Activated CD4-positive, alpha-beta T cell treated with anti-CD3 and anti-CD28 coated beads, Interleukin-2, amount 10 ng/mL, durations not matched to agents 24 days and 14 days (primary cell): ENCODE data around the gene SLC66A3. TPM values are rescaled to one million over a fixed set of nuclear protein-coding genes. Genes with fewer than 3 reads are reported as not detected.

Source experiments
- DNase-seq: peaks from one replicate; pipeline ENCODE4 v3.0.0; 2022
- H3K27ac Mint-ChIP-seq: one replicate; pipeline ENCODE4 v1.8.0; 2022; ENCODE audit warnings: mild to moderate bottlenecking, mixed read lengths
- H3K27me3 Mint-ChIP-seq: one replicate; pipeline ENCODE4 v1.8.0; 2022; ENCODE audit warnings: mixed read lengths
- H3K36me3 Mint-ChIP-seq: one replicate; pipeline ENCODE4 v1.8.0; 2022; ENCODE audit warnings: low read depth, mild to moderate bottlenecking, mixed read lengths
- H3K4me1 Mint-ChIP-seq: one replicate; pipeline ENCODE4 v1.8.0; 2021; ENCODE audit warnings: mixed read lengths
- H3K4me3 Mint-ChIP-seq: one replicate; pipeline ENCODE4 v1.8.0; 2022; ENCODE audit warnings: mild to moderate bottlenecking, moderate library complexity, mixed read lengths
- H3K9me3 Mint-ChIP-seq: one replicate; pipeline ENCODE4 v1.8.0; 2021; ENCODE audit warnings: mixed read lengths
- intact Hi-C: fragments of 100-400 bp; cut with micrococcal nuclease; formaldehyde crosslinking; loops from one replicate; pipeline ENCODE4 v1.15.1; 2023
- total RNA-seq: library from RNA; stranded (reverse); gene quantifications from 2 replicates; pipeline ENCODE4 v1.2.3, GENCODE V29; 2022

SLC66A3 gene
- total RNA-seq, 1 donor from 2014 or later, result 10.4 TPM

DNA sequence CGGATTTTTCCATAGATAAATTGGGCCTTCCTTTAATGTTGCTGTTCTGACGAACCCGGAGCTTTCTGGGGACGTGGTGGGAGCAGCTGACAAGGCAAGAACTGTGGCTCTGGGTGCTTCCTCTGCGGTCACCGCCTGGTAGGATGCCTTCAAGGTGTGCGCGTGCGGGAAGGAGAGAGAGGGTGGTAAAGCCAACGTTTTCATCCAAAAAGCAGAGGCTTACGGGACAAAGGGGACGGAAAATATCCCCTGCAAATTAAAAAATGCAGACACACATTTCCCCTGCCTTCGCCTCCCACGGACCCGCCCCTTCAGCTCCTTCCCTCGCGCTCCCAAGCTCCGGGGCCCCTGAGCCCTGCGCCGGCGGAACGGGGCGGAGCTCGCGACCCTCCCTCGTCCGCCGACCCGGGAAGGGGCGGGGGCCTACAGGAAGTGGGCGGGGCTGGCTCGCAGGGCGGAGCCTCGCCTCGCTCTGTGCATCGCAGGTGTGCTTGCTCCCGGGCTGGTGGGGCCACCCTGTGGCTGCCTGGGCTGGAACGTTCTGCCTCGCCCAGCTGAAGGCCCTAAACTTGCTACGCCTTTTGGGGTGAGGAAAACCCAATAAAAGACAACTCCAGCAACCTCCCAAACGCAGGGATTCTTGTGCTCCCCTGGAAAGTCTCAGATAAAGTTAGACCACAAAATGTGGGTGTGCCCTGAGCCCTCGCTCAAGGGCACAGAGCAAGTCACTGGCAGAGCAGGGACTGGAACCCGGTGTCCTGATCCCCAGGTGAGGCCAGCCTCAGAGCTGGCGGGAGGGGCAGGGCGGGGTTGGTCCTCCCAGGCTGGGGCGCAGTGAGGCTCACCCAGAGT lies 25.4 kb upstream of the SLC66A3 start:
- DNase-seq, result peak; percentile 96
- Mint-ChIP-seq H3K27ac (peak overlapping the region; percentile 37), H3K27me3 (peaks cover 6% of the 10 kb centered on the region), H3K4me3 (peak overlapping the region; percentile 76), H3K9me3 (no peaks in the 10 kb centered on the region), H3K36me3 (no peaks in the 10 kb centered on the region), H3K4me1 (peaks cover 14% of the 10 kb centered on the region)
- intact Hi-C loops, result loop anchor here (5.0 to 10.0 kb wide), 2 partner anchors 285 to 337 kb away; partner anchors contain the start of gene E2F6

DNA sequence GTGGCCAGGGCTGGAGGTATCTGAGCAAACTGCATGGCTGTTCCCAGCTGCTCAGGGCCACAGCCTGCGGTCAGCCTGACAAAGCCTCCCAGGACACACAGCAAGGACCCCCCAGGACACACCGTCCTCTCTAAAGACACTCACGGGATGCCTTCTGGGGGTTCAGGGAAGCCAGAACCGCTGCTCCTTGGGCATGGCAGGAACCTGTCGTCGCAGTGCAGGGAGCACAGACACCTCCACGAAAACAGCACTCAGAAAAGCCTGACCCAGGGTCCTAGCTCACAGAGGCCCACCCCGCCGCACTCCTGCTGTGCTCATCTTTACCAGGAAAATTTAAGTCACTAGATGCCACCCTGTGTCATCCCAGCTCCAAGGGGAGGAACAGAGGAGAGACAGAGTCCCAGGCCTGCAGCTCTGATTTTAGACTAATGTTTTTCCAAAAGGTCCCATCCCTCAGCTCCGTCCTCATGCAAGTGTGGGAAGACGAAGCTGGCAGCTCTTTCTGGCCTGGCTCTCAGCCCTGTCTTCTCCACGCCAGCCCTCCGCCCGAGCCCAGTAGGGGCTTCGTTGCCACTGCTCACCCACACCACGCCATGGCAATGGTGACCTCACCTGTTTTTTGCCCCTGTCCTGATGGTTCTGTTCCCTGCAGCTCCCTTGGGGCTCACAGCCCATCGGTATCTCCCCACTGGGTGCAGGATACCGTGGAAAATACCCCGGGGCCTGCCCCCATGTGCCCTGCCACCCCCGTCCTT lies 23.9 kb upstream of the SLC66A3 start:
- no peaks in the 10 kb centered on the region for H3K9me3 Mint-ChIP-seq
- peaks cover 11% of the 10 kb centered on the region for H3K27me3 Mint-ChIP-seq
- H3K4me3 Mint-ChIP-seq, result peak overlapping the region; percentile 84
- peaks cover 12% of the 10 kb centered on the region for H3K4me1 Mint-ChIP-seq
- DNase-seq, result no peak
- H3K36me3 Mint-ChIP-seq, result no peaks in the 10 kb centered on the region
- intact Hi-C loops, result loop anchor here (5.0 to 10.0 kb wide), 2 partner anchors 283 to 336 kb away; partner anchors contain the start of gene E2F6
- no peak overlapping the region for H3K27ac Mint-ChIP-seq

DNA sequence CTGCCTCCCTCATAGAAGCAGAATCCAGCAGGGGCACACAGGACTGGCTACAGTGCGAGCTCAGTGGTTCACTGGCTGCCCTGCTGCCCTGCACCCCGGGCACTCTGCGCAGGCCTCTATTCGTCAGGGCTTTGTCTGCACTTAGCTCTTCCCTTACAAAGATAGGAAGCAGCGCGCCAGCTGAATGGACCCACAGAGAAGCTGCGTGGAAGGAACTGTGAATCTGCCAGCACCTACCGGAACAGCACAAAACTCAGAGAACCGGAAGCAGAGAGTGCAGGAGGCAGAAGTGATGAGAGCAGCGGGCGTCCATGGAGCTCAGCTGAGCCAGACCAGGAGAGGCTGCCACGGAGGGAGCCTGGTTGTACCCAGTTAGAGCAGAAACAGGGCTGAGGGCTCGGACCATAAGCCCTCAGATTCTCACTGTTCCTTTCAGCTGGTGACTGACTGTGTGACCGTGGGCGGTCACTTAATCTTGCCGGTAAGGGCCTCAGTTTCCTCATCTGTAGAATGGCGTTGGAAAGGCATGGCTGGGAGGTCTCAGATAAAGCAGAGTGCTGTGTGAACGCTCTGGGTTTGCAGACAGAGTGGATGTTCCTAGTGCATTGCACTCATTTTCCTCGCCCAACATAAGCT lies 23.1 kb upstream of the SLC66A3 start:
- intact Hi-C loops, result loop anchor here (1.0 to 10.0 kb wide), 7 partner anchors 23 to 553 kb away; partner anchors contain the start of genes E2F6, ROCK2 and SLC66A3
- peak overlapping the region; percentile 84 for H3K4me3 Mint-ChIP-seq
- peak overlapping the region; percentile 91 for H3K27ac Mint-ChIP-seq
- peaks cover 12% of the 10 kb centered on the region for H3K4me1 Mint-ChIP-seq
- peak; percentile 59 for DNase-seq
- no peaks in the 10 kb centered on the region for H3K36me3 Mint-ChIP-seq
- no peaks in the 10 kb centered on the region for H3K9me3 Mint-ChIP-seq
- peaks cover 16% of the 10 kb centered on the region for H3K27me3 Mint-ChIP-seq

DNA sequence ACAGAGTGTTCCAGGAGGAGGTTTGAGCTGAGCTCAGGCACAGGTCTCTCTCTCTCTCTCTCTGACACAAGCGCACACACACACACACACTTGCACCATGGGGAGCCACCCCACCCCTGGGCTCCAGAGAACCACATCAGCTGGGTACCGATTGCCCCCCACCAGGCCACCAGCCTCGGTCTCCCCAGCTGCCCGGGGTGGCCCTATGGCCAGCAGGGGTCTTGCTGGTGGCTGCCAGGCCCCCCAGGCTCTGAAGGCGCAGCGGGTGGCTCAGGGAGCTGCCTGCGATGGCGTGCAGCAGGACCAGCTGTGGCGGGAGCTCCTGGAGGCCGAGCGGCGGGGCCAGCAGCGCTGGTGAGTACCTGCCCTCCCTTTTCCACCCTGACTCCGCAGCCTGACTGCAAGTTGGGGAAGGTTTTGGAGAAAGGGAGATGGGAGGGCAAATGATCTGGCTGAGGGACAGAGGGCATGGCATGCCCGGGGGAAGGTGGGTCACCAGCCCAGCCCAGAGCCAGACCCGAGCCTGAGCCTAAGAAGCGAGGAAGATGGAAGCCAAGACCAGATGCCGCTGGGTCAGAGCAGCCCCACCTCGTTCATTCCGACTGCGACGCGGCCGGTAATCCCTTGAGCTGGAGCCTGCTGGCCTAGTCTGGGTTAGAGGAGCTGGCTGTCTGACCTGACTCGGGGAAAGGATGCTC lies 21.9 kb upstream of the SLC66A3 start:
- Mint-ChIP-seq H3K4me3 (peak overlapping the region; percentile 84), H3K36me3 (no peaks in the 10 kb centered on the region), H3K27me3 (peaks cover 16% of the 10 kb centered on the region), H3K27ac (peak overlapping the region; percentile 91), H3K9me3 (no peaks in the 10 kb centered on the region), H3K4me1 (peaks cover 12% of the 10 kb centered on the region)
- intact Hi-C loops, result loop anchor here (2.0 to 10.0 kb wide), 3 partner anchors 281 to 551 kb away; partner anchors contain the start of gene E2F6
- no peak for DNase-seq

DNA sequence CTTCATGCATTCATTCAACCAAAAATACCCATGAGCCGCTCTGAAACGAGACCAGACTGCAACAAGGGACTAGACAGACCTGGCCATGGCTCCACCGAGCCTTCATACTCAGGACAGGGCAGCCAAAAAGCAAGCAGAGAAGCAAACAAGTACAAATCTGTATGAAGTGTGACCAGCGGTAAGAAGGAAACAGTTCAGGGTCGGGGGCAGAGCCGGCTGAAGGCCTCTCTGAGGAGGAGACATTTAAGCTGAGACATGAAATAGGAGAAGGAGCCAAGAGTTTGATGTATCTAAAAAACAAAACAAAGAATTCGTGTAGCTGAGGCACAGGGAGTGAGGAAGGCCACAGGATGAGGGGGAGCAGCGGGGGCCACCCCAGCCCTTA lies 21.3 kb upstream of the SLC66A3 start:
- Mint-ChIP-seq H3K4me3 (no peak overlapping the region), H3K27me3 (peaks cover 16% of the 10 kb centered on the region), H3K9me3 (no peaks in the 10 kb centered on the region), H3K27ac (no peak overlapping the region), H3K36me3 (no peaks in the 10 kb centered on the region), H3K4me1 (peaks cover 12% of the 10 kb centered on the region)
- intact Hi-C loops, result loop anchor here (2.0 to 10.0 kb wide), 3 partner anchors 281 to 551 kb away; partner anchors contain the start of gene E2F6
- DNase-seq, result no peak

DNA sequence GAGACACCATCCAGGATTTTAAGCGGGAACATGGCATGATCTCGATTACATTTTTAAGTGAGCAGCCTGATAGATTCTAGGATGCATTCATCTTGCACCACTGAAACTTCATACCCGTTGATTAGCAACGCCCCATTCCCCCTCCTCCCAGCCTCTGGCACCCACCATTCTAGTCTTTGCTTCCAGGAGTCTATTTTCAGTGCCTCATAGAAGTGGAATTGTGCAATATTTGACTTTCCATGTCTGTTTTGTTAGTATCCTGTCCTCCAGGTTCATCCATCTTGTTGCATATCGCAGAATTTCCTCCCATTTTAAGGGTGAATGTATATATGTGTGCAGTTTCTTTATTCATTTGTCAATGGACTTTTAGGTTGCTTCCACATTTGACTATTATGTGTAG lies 20.9 kb upstream of the SLC66A3 start:
- no peak for DNase-seq
- Mint-ChIP-seq H3K27me3 (peaks cover 16% of the 10 kb centered on the region), H3K4me1 (peaks cover 12% of the 10 kb centered on the region), H3K36me3 (no peaks in the 10 kb centered on the region), H3K27ac (no peak overlapping the region), H3K4me3 (no peak overlapping the region), H3K9me3 (no peaks in the 10 kb centered on the region)
- intact Hi-C loops, result loop anchor here (5.0 to 10.0 kb wide), 2 partner anchors 280 to 333 kb away; partner anchors contain the start of gene E2F6

DNA sequence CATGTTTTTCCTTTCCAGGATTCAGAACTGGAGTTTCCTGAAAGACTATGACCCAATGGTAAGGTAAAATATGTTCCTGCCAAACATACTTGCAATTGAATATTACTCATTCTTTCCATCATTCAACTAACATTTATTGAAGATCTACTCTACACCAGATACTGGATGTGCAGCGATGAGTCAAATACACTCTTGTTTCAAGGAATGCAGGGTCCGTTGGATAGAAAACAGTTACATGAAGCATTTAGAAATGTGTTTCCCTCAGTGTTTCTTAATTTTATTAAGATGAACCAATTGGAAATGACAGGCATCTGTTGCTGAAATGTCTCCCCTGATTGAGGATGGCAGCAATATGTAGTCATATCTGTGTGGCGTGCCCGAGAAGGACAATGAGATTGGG lies 14.8 kb upstream of the SLC66A3 start:
- H3K27me3 Mint-ChIP-seq, result peaks cover 15% of the 10 kb centered on the region
- no peak overlapping the region for H3K27ac Mint-ChIP-seq
- intact Hi-C loops, result no loop called here
- no peaks in the 10 kb centered on the region for H3K36me3 Mint-ChIP-seq
- no peaks in the 10 kb centered on the region for H3K9me3 Mint-ChIP-seq
- no peak overlapping the region for H3K4me3 Mint-ChIP-seq
- DNase-seq, result no peak
- H3K4me1 Mint-ChIP-seq, result no peaks in the 10 kb centered on the region

DNA sequence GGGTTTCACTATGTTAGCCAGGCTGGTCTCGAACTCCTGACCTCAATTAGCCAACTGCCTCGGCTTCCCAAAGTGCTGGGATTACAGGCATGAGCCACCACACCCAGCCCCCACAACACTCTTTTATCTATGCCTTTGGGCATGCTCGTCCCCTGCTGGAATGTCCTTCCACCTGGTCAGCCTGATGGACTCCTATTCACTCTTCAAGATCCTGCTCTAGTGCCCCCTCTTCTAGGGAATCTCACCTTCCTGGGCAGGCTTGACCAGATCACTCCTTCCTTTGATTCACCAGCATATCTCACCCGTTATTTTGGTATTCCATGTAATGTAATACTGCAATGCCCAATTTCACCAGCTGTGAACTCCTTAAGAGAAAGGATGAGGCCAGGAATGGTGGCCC lies 13.9 kb upstream of the SLC66A3 start:
- H3K36me3 Mint-ChIP-seq, result no peaks in the 10 kb centered on the region
- H3K27ac Mint-ChIP-seq, result no peak overlapping the region
- no peak for DNase-seq
- no peaks in the 10 kb centered on the region for H3K9me3 Mint-ChIP-seq
- intact Hi-C loops, result no loop called here
- H3K4me3 Mint-ChIP-seq, result no peak overlapping the region
- no peaks in the 10 kb centered on the region for H3K4me1 Mint-ChIP-seq
- peaks cover 12% of the 10 kb centered on the region for H3K27me3 Mint-ChIP-seq

DNA sequence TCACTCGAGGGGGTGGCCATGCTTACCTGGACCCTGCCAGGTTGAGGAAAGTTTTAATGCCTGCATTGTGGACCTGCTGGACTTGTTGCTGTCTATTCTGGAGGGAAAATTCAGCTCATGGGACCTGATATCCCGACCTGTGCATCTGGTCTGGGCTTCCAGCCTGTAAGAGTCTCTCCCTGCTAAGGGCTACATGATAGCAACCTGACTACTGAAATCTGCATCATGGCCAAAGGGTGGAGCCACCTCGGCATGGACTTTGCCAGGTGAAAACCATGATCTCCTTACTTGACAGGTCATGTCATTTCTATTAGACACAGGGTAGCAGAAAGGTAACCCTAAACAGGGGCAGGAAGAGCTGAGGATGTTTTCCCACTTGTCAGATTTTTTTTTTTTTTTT lies 12.9 kb upstream of the SLC66A3 start:
- no peaks in the 10 kb centered on the region for H3K36me3 Mint-ChIP-seq
- H3K9me3 Mint-ChIP-seq, result no peaks in the 10 kb centered on the region

DNA sequence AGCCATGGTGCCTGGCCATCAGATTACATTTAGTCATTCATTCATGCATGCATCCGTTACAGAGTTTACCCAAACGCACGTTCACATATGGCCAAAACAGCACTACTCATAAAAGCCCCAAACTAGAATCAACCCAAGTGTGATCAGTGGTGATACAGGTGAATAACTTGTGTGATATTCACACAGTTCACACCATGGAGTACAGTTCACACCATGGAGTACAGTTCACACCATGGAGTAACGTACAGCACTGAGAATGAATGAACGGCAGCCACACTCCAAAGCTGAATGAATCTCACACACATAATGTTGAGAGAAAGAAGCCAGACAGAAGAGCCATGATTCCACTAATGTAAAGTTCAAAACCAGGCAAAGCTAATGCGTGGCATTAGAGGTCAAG lies 12.3 kb upstream of the SLC66A3 start:
- intact Hi-C loops, result no loop called here
- Mint-ChIP-seq H3K27me3 (peaks cover 8% of the 10 kb centered on the region), H3K27ac (no peak overlapping the region), H3K4me3 (no peak overlapping the region), H3K9me3 (no peaks in the 10 kb centered on the region), H3K4me1 (no peaks in the 10 kb centered on the region), H3K36me3 (no peaks in the 10 kb centered on the region)
- DNase-seq, result no peak

More for the DNA sequence above, 12.9 kb upstream of the SLC66A3 start:
- intact Hi-C loops, result no loop called here
- no peak for DNase-seq
- Mint-ChIP-seq H3K27me3 (peaks cover 8% of the 10 kb centered on the region), H3K27ac (no peak overlapping the region), H3K4me1 (no peaks in the 10 kb centered on the region), H3K4me3 (no peak overlapping the region)

DNA sequence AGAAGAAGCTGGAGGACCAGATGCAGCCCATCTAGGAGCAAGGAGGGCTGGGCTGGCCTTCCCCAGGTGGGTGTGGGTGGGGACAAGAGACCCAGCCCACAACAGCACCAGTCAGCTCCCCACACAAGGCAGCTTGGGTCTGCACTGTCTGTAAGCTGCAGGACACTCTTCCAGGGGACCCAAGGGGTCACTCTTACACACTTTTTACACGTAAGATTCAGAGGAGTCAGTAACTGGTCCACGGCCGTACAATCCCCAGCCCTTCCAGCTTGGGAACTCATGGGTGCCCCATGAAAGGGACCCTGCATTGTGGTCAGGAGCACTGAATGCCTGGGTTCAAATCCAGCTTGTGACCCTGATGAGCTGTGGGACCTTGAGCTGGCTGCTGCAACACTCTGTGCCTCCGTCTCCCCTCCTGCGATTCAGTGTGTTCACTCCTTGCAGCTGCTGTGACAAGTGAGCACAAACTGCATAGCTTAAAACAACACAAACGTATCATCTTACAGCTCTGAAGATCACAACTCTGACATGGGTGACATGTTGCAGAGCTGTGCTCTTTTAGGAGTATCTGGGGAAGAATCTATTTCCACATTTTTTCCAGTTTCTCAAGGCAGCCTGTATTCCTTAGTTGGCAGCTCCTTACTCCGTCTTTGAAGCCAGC lies 11.1 kb upstream of the SLC66A3 start:
- no peaks in the 10 kb centered on the region for H3K36me3 Mint-ChIP-seq
- no peaks in the 10 kb centered on the region for H3K9me3 Mint-ChIP-seq
- no peak for DNase-seq
- H3K27ac Mint-ChIP-seq, result no peak overlapping the region
- intact Hi-C loops, result no loop called here
- H3K4me3 Mint-ChIP-seq, result no peak overlapping the region
- no peaks in the 10 kb centered on the region for H3K4me1 Mint-ChIP-seq
- peaks cover 8% of the 10 kb centered on the region for H3K27me3 Mint-ChIP-seq

DNA sequence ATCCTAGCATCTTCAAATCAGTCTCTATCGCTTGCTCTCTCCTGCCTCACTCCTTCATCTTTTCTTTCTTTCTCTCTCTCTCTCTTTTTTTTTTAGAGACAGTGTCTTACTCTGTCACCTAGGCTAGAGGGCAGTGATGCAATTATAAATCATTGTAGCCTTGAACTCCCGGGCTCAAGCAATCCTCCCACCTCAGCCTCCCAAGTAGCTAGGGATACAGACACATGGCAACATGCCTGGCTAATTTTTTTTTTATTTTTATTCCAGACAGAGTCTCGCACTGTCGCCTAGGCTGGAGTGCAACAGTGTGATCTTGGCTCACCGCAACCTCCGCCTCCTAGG lies 10.6 kb upstream of the SLC66A3 start:
- Mint-ChIP-seq H3K4me3 (no peak overlapping the region), H3K27ac (no peak overlapping the region), H3K36me3 (no peaks in the 10 kb centered on the region), H3K9me3 (no peaks in the 10 kb centered on the region), H3K4me1 (no peaks in the 10 kb centered on the region), H3K27me3 (peaks cover 8% of the 10 kb centered on the region)
- DNase-seq, result no peak
- intact Hi-C loops, result no loop called here

DNA sequence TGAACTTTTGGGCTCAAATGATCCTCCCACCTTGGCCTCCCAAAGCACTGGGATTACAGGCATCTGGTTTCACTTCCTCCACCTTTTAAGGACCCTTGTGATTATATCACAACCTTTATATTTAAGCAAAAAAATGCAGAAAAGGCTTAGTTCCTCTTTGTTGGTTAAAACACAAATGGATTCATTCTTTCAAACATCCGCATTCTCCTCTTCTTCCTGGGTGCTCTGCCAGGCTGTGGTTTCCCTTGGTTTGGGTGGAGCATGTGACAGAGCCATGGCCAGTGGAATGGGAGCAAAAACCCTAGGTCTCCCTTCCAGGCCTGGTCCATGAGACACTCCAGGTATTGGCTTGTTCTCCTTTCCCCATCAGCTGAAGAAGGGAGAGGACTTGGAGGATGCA lies 9.9 kb upstream of the SLC66A3 start:
- H3K9me3 Mint-ChIP-seq, result no peaks in the 10 kb centered on the region
- no peak for DNase-seq
- H3K4me1 Mint-ChIP-seq, result no peaks in the 10 kb centered on the region
- H3K4me3 Mint-ChIP-seq, result no peak overlapping the region
- no peaks in the 10 kb centered on the region for H3K36me3 Mint-ChIP-seq
- peaks cover 8% of the 10 kb centered on the region for H3K27me3 Mint-ChIP-seq
- intact Hi-C loops, result no loop called here
- no peak overlapping the region for H3K27ac Mint-ChIP-seq
